OCI-LY1 (cell line): ENCODE measurements around the gene CXCL3.

ENCODE experiments used
- H2AFZ ChIP-seq: fragments of 200-600 bp; sonication (generic), shearing (Covaris generic); 2 replicates; pipeline ENCODE4 v1.6.0; 2014; ENCODE audit warnings: antibody characterized with exemption, mild to moderate bottlenecking, low read length
- H3F3A ChIP-seq: fragments of 200-600 bp; sonication (generic), shearing (Covaris generic); 2 replicates; pipeline ENCODE4 v1.6.0; 2014; ENCODE audit warnings: mild to moderate bottlenecking, antibody characterized with exemption, low read length, moderate library complexity; ENCODE audit not compliant: insufficient read depth
- H3K27ac ChIP-seq: fragments of 200-600 bp; sonication (generic); 2 replicates; pipeline ENCODE4 v1.5.1; 2014; ENCODE audit warnings: low read length, mixed run types, mild to moderate bottlenecking, low read depth; ENCODE audit not compliant: poor library complexity, severe bottlenecking
- H3K27me3 ChIP-seq: fragments of 200-600 bp; sonication (generic); 2 replicates; pipeline ENCODE4 v1.6.0; 2014; ENCODE audit warnings: antibody characterized with exemption, mild to moderate bottlenecking, low read length, moderate library complexity; ENCODE audit not compliant: insufficient read depth
- H3K36me3 ChIP-seq: fragments of 200-600 bp; sonication (generic); 2 replicates; pipeline ENCODE4 v1.6.1; 2014; ENCODE audit warnings: mild to moderate bottlenecking, antibody characterized with exemption, low read length, moderate library complexity, mixed read lengths; ENCODE audit not compliant: insufficient read depth
- H3K4me1 ChIP-seq: fragments of 200-600 bp; sonication (generic); 2 replicates; pipeline ENCODE4 v1.5.1; 2014; ENCODE audit warnings: mild to moderate bottlenecking, low read length, moderate library complexity; ENCODE audit not compliant: insufficient read depth, severe bottlenecking
- H3K4me2 ChIP-seq: fragments of 200-600 bp; sonication (generic), shearing (Covaris generic); 2 replicates; pipeline ENCODE4 v1.6.1; 2014; ENCODE audit warnings: low read length
- H3K4me3 ChIP-seq: fragments of 200-600 bp; sonication (generic); 2 replicates; pipeline ENCODE4 v1.5.1; 2014; ENCODE audit warnings: low read length, low read depth, mild to moderate bottlenecking, mixed read lengths; ENCODE audit not compliant: poor library complexity, severe bottlenecking
- H3K79me2 ChIP-seq: fragments of 200-600 bp; shearing (Covaris generic); 2 replicates; pipeline ENCODE4 v1.6.1; 2016; ENCODE audit warnings: mixed run types, low read length, mixed read lengths; ENCODE audit not compliant: insufficient read depth
- H3K9ac ChIP-seq: fragments of 200-600 bp; sonication (generic), shearing (Covaris generic); 2 replicates; pipeline ENCODE4 v1.6.1; 2014; ENCODE audit warnings: mild to moderate bottlenecking, low read length, mixed read lengths
- H3K9me2 ChIP-seq: fragments of 200-600 bp; sonication (generic), shearing (Covaris generic); 2 replicates; pipeline ENCODE4 v1.6.1; 2014; ENCODE audit warnings: low read depth, mild to moderate bottlenecking, low read length, mixed read lengths
- H3K9me3 ChIP-seq: fragments of 200-600 bp; shearing (Covaris generic); 2 replicates; pipeline ENCODE4 v1.6.1; 2014; ENCODE audit warnings: low read length, mixed read lengths
- H4K20me1 ChIP-seq: fragments of 200-600 bp; sonication (generic), shearing (Covaris generic); 2 replicates; pipeline ENCODE4 v1.6.0; 2016; ENCODE audit warnings: mild to moderate bottlenecking, low read length; ENCODE audit not compliant: insufficient read depth
- EZH2 ChIP-seq: fragments of 200-600 bp; sonication (generic), shearing (Covaris generic); IDR thresholded peaks from 2 replicates; pipeline ENCODE4 v1.8.0; 2017; ENCODE audit warnings: borderline replicate concordance, mixed run types, mild to moderate bottlenecking, antibody characterized with exemption, low read length, moderate library complexity, mixed read lengths
- TF ChIP-seq, protein P1 (sequence below): fragments of 200-600 bp; sonication (generic), shearing (Covaris generic); IDR thresholded peaks from 2 replicates; pipeline ENCODE4 v1.5.1; 2017; ENCODE audit warnings: mild to moderate bottlenecking, antibody characterized with exemption, low read length, moderate library complexity, mixed read lengths

Gene CXCL3

DNA sequence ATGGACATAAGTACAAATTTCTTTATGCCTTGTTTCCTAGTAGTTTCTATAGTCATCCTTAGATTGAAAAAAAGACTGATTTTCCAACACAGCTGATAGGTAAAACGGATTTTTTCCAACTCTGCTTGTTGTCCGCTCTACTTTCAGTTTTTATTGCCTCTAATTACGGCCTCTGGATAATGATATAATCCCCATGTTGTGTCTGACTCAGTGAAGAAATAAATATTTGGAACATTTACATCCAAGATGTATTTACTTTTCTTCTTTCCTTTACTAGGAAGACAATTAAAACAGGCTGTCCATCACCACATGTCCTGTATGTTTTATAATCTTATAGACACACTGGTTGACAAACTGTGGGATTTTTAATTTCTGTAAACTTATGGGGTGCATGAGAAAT lies 6.8 kb upstream of the CXCL3 start:
- Histone ChIP-seq H3K9me2 (no peaks in the 10 kb centered on the region), H3K27ac (no peak overlapping the region), H3K36me3 (no peaks in the 10 kb centered on the region), H3K27me3 (0 out of 2 replicates have a peak, but pooled peaks cover 6% of the 10 kb centered on the region), H3F3A (no peaks in the 10 kb centered on the region), H3K9me3 (no peaks in the 10 kb centered on the region), H3K4me1 (no peaks in the 10 kb centered on the region), H3K9ac (no peak overlapping the region), H3K4me2 (no peak overlapping the region), H3K4me3 (no peak overlapping the region), H3K79me2 (no peaks in the 10 kb centered on the region), H2AFZ (no peak overlapping the region), H4K20me1 (no peaks in the 10 kb centered on the region)
- no peak for TF ChIP-seq EZH2
- TF ChIP-seq, protein P1, sequence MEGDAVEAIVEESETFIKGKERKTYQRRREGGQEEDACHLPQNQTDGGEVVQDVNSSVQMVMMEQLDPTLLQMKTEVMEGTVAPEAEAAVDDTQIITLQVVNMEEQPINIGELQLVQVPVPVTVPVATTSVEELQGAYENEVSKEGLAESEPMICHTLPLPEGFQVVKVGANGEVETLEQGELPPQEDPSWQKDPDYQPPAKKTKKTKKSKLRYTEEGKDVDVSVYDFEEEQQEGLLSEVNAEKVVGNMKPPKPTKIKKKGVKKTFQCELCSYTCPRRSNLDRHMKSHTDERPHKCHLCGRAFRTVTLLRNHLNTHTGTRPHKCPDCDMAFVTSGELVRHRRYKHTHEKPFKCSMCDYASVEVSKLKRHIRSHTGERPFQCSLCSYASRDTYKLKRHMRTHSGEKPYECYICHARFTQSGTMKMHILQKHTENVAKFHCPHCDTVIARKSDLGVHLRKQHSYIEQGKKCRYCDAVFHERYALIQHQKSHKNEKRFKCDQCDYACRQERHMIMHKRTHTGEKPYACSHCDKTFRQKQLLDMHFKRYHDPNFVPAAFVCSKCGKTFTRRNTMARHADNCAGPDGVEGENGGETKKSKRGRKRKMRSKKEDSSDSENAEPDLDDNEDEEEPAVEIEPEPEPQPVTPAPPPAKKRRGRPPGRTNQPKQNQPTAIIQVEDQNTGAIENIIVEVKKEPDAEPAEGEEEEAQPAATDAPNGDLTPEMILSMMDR, result no peak

DNA sequence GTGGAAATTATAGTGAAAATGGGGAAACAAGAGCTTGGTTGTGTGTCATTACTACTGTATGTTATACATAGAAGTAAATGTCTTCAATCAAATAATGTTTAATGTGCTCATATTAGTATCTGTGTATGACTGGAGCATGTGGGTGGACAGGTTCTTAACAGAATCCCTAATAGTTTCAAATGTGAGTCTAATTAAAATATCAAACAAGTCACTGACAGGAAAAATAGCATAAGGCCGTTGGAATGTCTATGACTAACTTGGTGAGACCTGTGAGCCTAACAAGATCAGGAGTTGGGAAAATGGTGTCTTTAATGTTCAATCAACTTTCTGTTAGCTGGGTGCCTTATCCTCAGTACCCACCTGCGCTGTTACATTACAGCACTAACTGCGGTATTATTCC lies 6.2 kb upstream of the CXCL3 start:
- Histone ChIP-seq H3F3A (no peaks in the 10 kb centered on the region), H3K79me2 (no peaks in the 10 kb centered on the region), H3K36me3 (no peaks in the 10 kb centered on the region), H3K27me3 (0 out of 2 replicates have a peak, but pooled peaks cover 6% of the 10 kb centered on the region), H3K9ac (no peak overlapping the region), H3K9me2 (no peaks in the 10 kb centered on the region), H3K4me3 (no peak overlapping the region), H2AFZ (no peak overlapping the region), H3K4me1 (no peaks in the 10 kb centered on the region), H3K9me3 (no peaks in the 10 kb centered on the region), H3K4me2 (no peak overlapping the region), H3K27ac (no peak overlapping the region), H4K20me1 (no peaks in the 10 kb centered on the region)
- TF ChIP-seq, protein P1, result no peak
- TF ChIP-seq EZH2, result no peak

DNA sequence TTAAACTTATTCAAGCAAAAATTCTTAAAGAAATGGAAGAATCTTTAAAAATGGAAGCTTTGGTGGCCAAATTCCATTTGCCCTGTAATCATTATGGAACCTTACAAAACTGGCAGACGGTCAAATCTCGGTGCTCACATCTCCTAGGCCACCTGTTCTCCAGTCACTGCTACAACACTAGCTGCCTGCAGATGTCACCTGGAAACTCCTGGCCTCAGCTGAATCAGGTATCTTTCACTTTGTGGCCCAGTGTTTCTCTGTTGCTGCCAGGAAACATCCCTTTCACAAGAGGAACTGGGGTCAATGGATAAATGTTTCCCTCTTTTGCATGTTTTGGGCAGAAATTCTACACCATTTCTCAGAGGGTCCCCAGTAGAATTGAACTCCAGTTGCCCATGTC lies 4.2 kb upstream of the CXCL3 start:
- no peaks in the 10 kb centered on the region for H3K79me2 ChIP-seq
- H2AFZ ChIP-seq, result no peak overlapping the region
- no peaks in the 10 kb centered on the region for H3F3A ChIP-seq
- H3K27me3 ChIP-seq, result 0 out of 2 replicates have a peak, but pooled peaks cover 6% of the 10 kb centered on the region
- no peaks in the 10 kb centered on the region for H3K4me1 ChIP-seq
- H3K4me2 ChIP-seq, result no peak overlapping the region
- no peaks in the 10 kb centered on the region for H3K9me2 ChIP-seq
- no peak overlapping the region for H3K4me3 ChIP-seq
- no peak overlapping the region for H3K27ac ChIP-seq
- TF ChIP-seq EZH2, result no peak
- TF ChIP-seq, protein P1, result no peak
- H3K36me3 ChIP-seq, result no peaks in the 10 kb centered on the region
- H3K9me3 ChIP-seq, result no peaks in the 10 kb centered on the region
- no peak overlapping the region for H3K9ac ChIP-seq
- H4K20me1 ChIP-seq, result no peaks in the 10 kb centered on the region
